Smooth muscle cell of bladder (primary cell): Measurements from ENCODE around the gene UGT8. TPM values are rescaled to one million over a fixed set of nuclear protein-coding genes. Genes with fewer than 3 reads are reported as not detected.

ENCODE experiments used
- total RNA-seq: library from RNA; depleted of rRNA; stranded (reverse); fragments of >200 nt; gene quantifications from 2 replicates; pipeline ENCODE4 v1.2.3, GENCODE V29; 2014

Gene UGT8
- total RNA-seq, result not detected in 2 replicates

DNA sequence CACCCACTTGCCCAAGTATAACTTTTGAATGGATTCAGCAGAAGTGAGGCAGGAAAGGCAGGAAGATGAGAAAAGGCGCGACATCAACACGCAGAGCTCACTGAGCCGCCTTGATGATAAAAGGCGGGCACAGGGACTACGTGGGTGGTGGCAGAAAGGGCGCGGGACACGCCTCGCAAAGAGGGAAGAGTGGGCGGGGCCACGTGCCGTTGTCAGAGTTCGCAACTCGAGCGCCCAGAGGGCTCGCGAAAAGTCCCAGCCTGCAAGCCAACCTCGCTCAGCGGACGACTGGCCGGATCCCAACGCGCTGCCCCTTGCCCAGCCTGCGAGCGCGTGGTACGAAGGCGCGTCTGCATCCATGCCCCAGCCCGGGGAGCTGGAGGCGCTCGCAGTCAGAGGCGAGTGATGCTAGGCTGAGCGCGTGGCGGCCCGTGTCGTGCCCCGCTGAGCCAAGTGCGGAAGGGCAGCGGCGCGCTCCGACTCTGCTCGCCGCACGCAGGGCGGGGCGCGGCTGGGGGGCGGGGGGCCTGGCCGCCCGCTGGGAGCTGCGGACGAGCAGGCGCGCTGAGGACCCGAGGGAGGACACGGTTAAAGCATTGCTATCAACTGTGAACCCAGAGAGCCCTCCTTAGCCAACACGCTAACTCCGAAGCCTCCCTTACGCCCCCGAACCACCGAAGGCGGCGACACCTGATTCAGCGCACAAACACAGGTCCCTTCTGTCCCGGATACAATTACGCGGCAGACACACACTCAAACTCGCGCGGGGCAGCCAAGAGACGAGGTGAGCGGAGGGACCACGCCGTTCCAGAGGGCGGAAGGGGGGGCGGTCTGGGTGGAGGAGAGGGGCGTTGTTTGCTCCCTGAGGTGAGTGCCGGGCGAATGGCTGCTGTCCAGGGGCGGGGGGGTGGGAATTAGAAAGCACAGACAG is at the start of gene UGT8:
UGT8 (plus strand) TSS at position 617 of the 931 bp plus-strand sequence. CDS start 24,074 bp downstream, outside the sequence.

